PC-3 (cell line): ENCODE data around the gene PPT1. TPM values are rescaled to one million over a fixed set of nuclear protein-coding genes. Genes with fewer than 3 reads are reported as not detected.

Source experiments
- ATAC-seq: fragments of 200-7000 bp; cut with Tn5 transposase; 2 replicates; pipeline ENCODE4 v1.9.1; 2020; ENCODE audit warnings: mild to moderate bottlenecking, moderate library complexity
- BruUV-seq: library from RNA; stranded (reverse); fragments of 400-500 nt; replicated peaks from 2 replicates; lab custom pipeline; 2021; lab: Mats Ljungman, UMichigan
- CTCF ChIA-PET: fragments of 300-600 bp; sonication (Branson Sonifier 250); formaldehyde crosslinking; loops from one replicate; lab custom pipeline; 2022; ENCODE audit warnings: antibody characterized with exemption; lab: Charles Lee
- POLR2A ChIA-PET: fragments of 300-600 bp; sonication (Branson Sonifier 250); formaldehyde crosslinking; loops from one replicate; lab custom pipeline; 2022; ENCODE audit warnings: antibody characterized with exemption; ENCODE audit not compliant: unreplicated experiment; lab: Charles Lee
- DNase-seq: peaks from one replicate; pipeline ENCODE4 v3.0.0-alpha.2; 2015
- H2AFZ ChIP-seq: fragments of 300-600 bp; sonication (generic); 2 replicates; pipeline ENCODE4 v1.6.0; 2016; ENCODE audit warnings: antibody characterized with exemption, low read length
- H3F3A ChIP-seq: fragments of 300-600 bp; sonication (generic); one replicate; pipeline ENCODE4 v1.6.0; 2017; ENCODE audit warnings: antibody characterized with exemption, low read length, control low read depth, mild to moderate bottlenecking; ENCODE audit not compliant: unreplicated experiment
- H3K27ac ChIP-seq: fragments of 300-600 bp; sonication (generic); 2 replicates; pipeline ENCODE4 v1.5.1; 2016; ENCODE audit warnings: mild to moderate bottlenecking, low read length
- H3K27me3 ChIP-seq: fragments of 300-600 bp; sonication (generic); 2 replicates; pipeline ENCODE4 v1.6.1; 2016; ENCODE audit warnings: low read length, mixed read lengths
- H3K36me3 ChIP-seq: fragments of 300-600 bp; sonication (generic); 2 replicates; pipeline ENCODE4 v1.6.1; 2016; ENCODE audit warnings: low read depth, mixed run types, low read length, mixed read lengths
- H3K4me1 ChIP-seq: fragments of 300-600 bp; sonication (generic); 2 replicates; pipeline ENCODE4 v1.5.1; 2016; ENCODE audit warnings: low read length; ENCODE audit not compliant: insufficient read depth
- H3K4me2 ChIP-seq: fragments of 300-600 bp; sonication (generic); 2 replicates; pipeline ENCODE4 v1.6.0; 2016; ENCODE audit warnings: low read length
- H3K4me3 ChIP-seq: fragments of 300-600 bp; sonication (generic); 2 replicates; pipeline ENCODE4 v1.5.1; 2016; ENCODE audit warnings: mild to moderate bottlenecking, low read length, mixed read lengths
- H3K79me2 ChIP-seq: fragments of 300-600 bp; sonication (generic); 2 replicates; pipeline ENCODE4 v1.6.1; 2017; ENCODE audit warnings: low read length, mixed read lengths
- H3K9ac ChIP-seq: fragments of 300-600 bp; sonication (generic); 2 replicates; pipeline ENCODE4 v1.6.0; 2016; ENCODE audit warnings: mild to moderate bottlenecking, low read length
- H3K9me2 ChIP-seq: fragments of 300-600 bp; sonication (generic); replicated peaks from 2 replicates; pipeline ENCODE4 v1.6.1; 2016; ENCODE audit warnings: mixed run types, low read length, mixed read lengths
- H3K9me3 ChIP-seq: fragments of 300-600 bp; sonication (generic); 2 replicates; pipeline ENCODE4 v1.6.1; 2016; ENCODE audit warnings: low read length, mixed read lengths
- H4K20me1 ChIP-seq: fragments of 300-600 bp; sonication (generic); 2 replicates; pipeline ENCODE4 v1.6.1; 2016; ENCODE audit warnings: low read length, mixed read lengths
- CTCF ChIP-seq: fragments of 300-600 bp; sonication (generic); conservative IDR thresholded peaks from 2 replicates; pipeline ENCODE4 v1.5.1; 2017; ENCODE audit warnings: antibody characterized with exemption, low read depth, mild to moderate bottlenecking, low read length
- EZH2 ChIP-seq: fragments of 300-600 bp; sonication (generic); IDR thresholded peaks from one replicate; pipeline ENCODE4 v1.6.1; 2017; ENCODE audit warnings: antibody characterized with exemption, mild to moderate bottlenecking, low read length; ENCODE audit not compliant: unreplicated experiment
- EZH2phosphoT487 ChIP-seq: fragments of 300-600 bp; sonication (generic); IDR thresholded peaks from 2 replicates; pipeline ENCODE4 v1.6.1; 2018; ENCODE audit warnings: mild to moderate bottlenecking, antibody characterized with exemption, low read length, borderline replicate concordance
- intact Hi-C: fragments of 100-400 bp; cut with micrococcal nuclease; formaldehyde crosslinking; loops from 2 replicates; pipeline ENCODE4 v1.9.0; 2023
- total RNA-seq: library from RNA; depleted of rRNA; stranded (reverse); fragments of >200 nt; gene quantifications from 2 replicates; pipeline ENCODE4 v1.2.3, GENCODE V29; 2014

The PPT1 gene
- total RNA-seq, 1 experiment from 2014 or later = 72.9 TPM

GRCh38 chr1:40130892-40131291 is 33.8 kb upstream of the PPT1 start:
- POLR2A ChIA-PET = no interaction called here
- Histone ChIP-seq H3K79me2 (no peaks in the 10 kb centered on the region), H4K20me1 (no peaks in the 10 kb centered on the region), H3K4me2 (peak overlapping the region; percentile 24; the same call in 1 of the 2 replicates), H3K27me3 (no peaks in the 10 kb centered on the region), H3K9ac (no peak overlapping the region), H3K4me3 (no peak overlapping the region), H3K9me3 (0 out of 2 replicates have a peak, but pooled peaks cover 5% of the 10 kb centered on the region), H3K9me2 (no peaks in the 10 kb centered on the region), H3K4me1 (peaks cover 10% of the 10 kb centered on the region), H3K27ac (no peak overlapping the region), H2AFZ (peak overlapping the region; percentile 38; the same call in 1 of the 2 replicates), H3K36me3 (no peaks in the 10 kb centered on the region), H3F3A (no peaks in the 10 kb centered on the region)
- DNase-seq (peak; percentile 78), ATAC-seq (peak; percentile 51)
- intact Hi-C loops = no loop called here
- BruUV-seq = no TSS peak
- TF ChIP-seq EZH2 = no peak
- no peak for TF ChIP-seq EZH2phosphoT487
- no peak for TF ChIP-seq CTCF
- CTCF ChIA-PET = interaction anchor here (1.6 kb wide), 1 partner anchor 13 kb away, joined by 6 read pairs; no protein-coding TSS in a partner anchor

- Histone ChIP-seq H4K20me1 (no peaks in the 10 kb centered on the region), H2AFZ (no peak overlapping the region), H3K9me2 (no peaks in the 10 kb centered on the region), H3K79me2 (no peaks in the 10 kb centered on the region), H3K4me3 (no peak overlapping the region), H3K36me3 (no peaks in the 10 kb centered on the region), H3K27ac (no peak overlapping the region), H3K9ac (no peak overlapping the region), H3K27me3 (no peaks in the 10 kb centered on the region), H3K4me2 (no peak overlapping the region), H3F3A (no peaks in the 10 kb centered on the region), H3K9me3 (no peaks in the 10 kb centered on the region), H3K4me1 (no peaks in the 10 kb centered on the region)
- ATAC-seq (no peak), DNase-seq (no peak)
- CTCF ChIA-PET = no interaction called here
- intact Hi-C loops = no loop called here
- BruUV-seq = no TSS peak
- no peak for TF ChIP-seq EZH2phosphoT487
- TF ChIP-seq EZH2 = no peak
- TF ChIP-seq CTCF = no peak
- POLR2A ChIA-PET = no interaction called here
Measured at GRCh38 chr1:40122855-40123254, 25.8 kb upstream of the PPT1 start.

DNA sequence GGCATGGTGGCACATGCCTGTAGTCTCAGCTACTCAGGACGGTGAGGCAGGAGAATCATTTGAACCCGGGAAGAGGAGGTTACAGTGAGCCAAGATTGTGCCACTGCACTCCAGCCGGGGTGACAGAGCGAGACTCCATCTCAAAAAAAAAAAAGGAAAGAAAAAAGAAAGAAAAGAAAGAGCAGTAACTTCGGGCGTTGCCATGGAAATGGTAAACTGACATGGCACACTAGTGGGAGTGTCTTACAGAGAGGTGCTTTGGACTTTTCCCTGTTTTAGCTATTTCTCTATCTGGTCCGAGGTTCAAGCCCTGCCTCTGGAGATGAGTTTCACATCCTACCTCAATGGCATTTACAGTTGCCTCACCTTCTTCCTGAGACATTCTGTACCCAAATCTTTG is 23.1 kb upstream of the PPT1 start:
- POLR2A ChIA-PET = no interaction called here
- no TSS peak for BruUV-seq
- TF ChIP-seq CTCF (no peak), EZH2phosphoT487 (no peak), EZH2 (no peak)
- CTCF ChIA-PET = no interaction called here
- DNase-seq = no peak
- Histone ChIP-seq H3K9ac (no peak overlapping the region), H3K36me3 (no peaks in the 10 kb centered on the region), H3F3A (no peaks in the 10 kb centered on the region), H3K4me1 (no peaks in the 10 kb centered on the region), H3K9me2 (no peaks in the 10 kb centered on the region), H3K79me2 (no peaks in the 10 kb centered on the region), H3K4me2 (no peak overlapping the region), H2AFZ (no peak overlapping the region), H4K20me1 (no peaks in the 10 kb centered on the region), H3K4me3 (no peak overlapping the region), H3K9me3 (no peaks in the 10 kb centered on the region), H3K27me3 (no peaks in the 10 kb centered on the region), H3K27ac (no peak overlapping the region)
- ATAC-seq = no peak
- intact Hi-C loops = no loop called here
